ENCODE measurements around the gene ATP6V0A1. TPM values are rescaled to one million over a fixed set of nuclear protein-coding genes. Genes with fewer than 3 reads are reported as not detected.

ATP6V0A1 gene
- total and polyA plus RNA-seq, 2 donors from 2014 or later, result 108 to 110 TPM

- Histone ChIP-seq H3K27me3 (ENCODE audit: control insufficient read depth, insufficient read depth, low read length) (no peaks in the 10 kb centered on the region), H3K9ac (ENCODE audit: low read length in 3 of 3) (peak overlapping the region in 1 of 3 donors; percentile 70), H3K27ac (ENCODE audit: low read depth in 2 of 2, low read length in 2 of 2) (no peak overlapping the region), H3K36me3 (ENCODE audit: control insufficient read depth in 2 of 3, insufficient read depth in 3 of 3, low read length in 3 of 3) (no peaks in the 10 kb centered on the region), H3K9me3 (ENCODE audit: control insufficient read depth in 2 of 3, insufficient read depth in 1 of 3, low read length in 3 of 3) (no peaks in the 10 kb centered on the region), H3K4me3 (ENCODE audit: low read length in 3 of 3) (no peak overlapping the region), H3K4me1 (ENCODE audit: control insufficient read depth in 2 of 3, insufficient read depth in 2 of 3, low read depth in 1 of 3, low read length in 3 of 3) (peaks cover 0 to 12% (median 0%) of the 10 kb centered on the region in 3 donors)
- intact Hi-C loops (cut with DNase I), result no loop called here
- DNase-seq (peak in 3 of 5 donors; percentile 41 to 77 (median 57)), FAIRE-seq (no peak)
- no peak for TF ChIP-seq CTCF (IDR thresholded peaks at IDR 0.05; ENCODE audit: borderline replicate concordance, extremely low read depth, insufficient read depth)
Observed at GRCh38 chr17:42553161-42553818, 94.6 kb downstream of the ATP6V0A1 start.

- intact Hi-C loops (cut with DNase I), result no loop called here
- Histone ChIP-seq H3K4me1 (ENCODE audit: control insufficient read depth in 2 of 3, insufficient read depth in 2 of 3, low read depth in 1 of 3, low read length in 3 of 3) (peaks cover 0 to 12% (median 0%) of the 10 kb centered on the region in 3 donors), H3K9ac (ENCODE audit: low read length in 3 of 3) (peak overlapping the region in 2 of 3 donors; percentile 70 to 83), H3K4me3 (ENCODE audit: low read length in 3 of 3) (peak overlapping the region; percentile 33 to 91 (median 81)), H3K9me3 (ENCODE audit: control insufficient read depth in 2 of 3, insufficient read depth in 1 of 3, low read length in 3 of 3) (no peaks in the 10 kb centered on the region), H3K27ac (ENCODE audit: low read depth in 2 of 2, low read length in 2 of 2) (peak overlapping the region; percentile 85 to 87), H3K27me3 (ENCODE audit: control insufficient read depth, insufficient read depth, low read length) (no peaks in the 10 kb centered on the region), H3K36me3 (ENCODE audit: control insufficient read depth in 2 of 3, insufficient read depth in 3 of 3, low read length in 3 of 3) (no peaks in the 10 kb centered on the region)
- TF ChIP-seq CTCF (IDR thresholded peaks at IDR 0.05; ENCODE audit: borderline replicate concordance, extremely low read depth, insufficient read depth), result no peak
- FAIRE-seq (no peak), DNase-seq (peak in 2 of 5 donors; percentile 26 to 73)
Observed at GRCh38 chr17:42553866-42554249, 95.2 kb downstream of the ATP6V0A1 start.

GRCh38 chr17:42554250-42555121 is 95.8 kb downstream of the ATP6V0A1 start:
- peak; percentile 94 to 97 (median 96) for DNase-seq
- FAIRE-seq, result no peak
- peak overlapping the region; percentile 70 to 83 (median 73) for H3K9ac ChIP-seq (ENCODE audit: low read length in 3 of 3)
- H3K36me3 ChIP-seq (ENCODE audit: control insufficient read depth in 2 of 3, insufficient read depth in 3 of 3, low read length in 3 of 3), result no peaks in the 10 kb centered on the region
- TF ChIP-seq CTCF (IDR thresholded peaks at IDR 0.05; ENCODE audit: borderline replicate concordance, extremely low read depth, insufficient read depth), result no peak
- intact Hi-C loops (cut with DNase I), result no loop called here
- H3K9me3 ChIP-seq (ENCODE audit: control insufficient read depth in 2 of 3, insufficient read depth in 1 of 3, low read length in 3 of 3), result no peaks in the 10 kb centered on the region
- peak overlapping the region; percentile 80 to 91 (median 81) for H3K4me3 ChIP-seq (ENCODE audit: low read length in 3 of 3)
- no peaks in the 10 kb centered on the region for H3K27me3 ChIP-seq (ENCODE audit: control insufficient read depth, insufficient read depth, low read length)
- peak overlapping the region; percentile 85 to 87 for H3K27ac ChIP-seq (ENCODE audit: low read depth in 2 of 2, low read length in 2 of 2)
- peaks cover 0 to 12% (median 0%) of the 10 kb centered on the region in 3 donors for H3K4me1 ChIP-seq (ENCODE audit: control insufficient read depth in 2 of 3, insufficient read depth in 2 of 3, low read depth in 1 of 3, low read length in 3 of 3)

Measured in kidney (tissue), 14 donors.